Lower leg skin (tissue), 3 donors: ENCODE results near the gene FAM124A.

Experiments
- CTCF ChIP-seq, 3 donors: fragments of 450-650 bp; IDR thresholded peaks; one replicate each; pipeline ENCODE4 v1.5.1; 2016; ENCODE audit warnings: antibody characterized with exemption in 3 of 3, mild to moderate bottlenecking in 3 of 3, moderate library complexity in 2 of 3
- POLR2A ChIP-seq, 2 donors: fragments of 450-650 bp; IDR thresholded peaks; one replicate each; pipeline ENCODE4 v1.6.1; 2016 to 2017; ENCODE audit warnings: antibody characterized with exemption in 2 of 2, mild to moderate bottlenecking in 1 of 2, moderate library complexity in 1 of 2

GRCh38 chr13:51201886-51202285, 20.3 kb upstream of the FAM124A start:
- TF ChIP-seq CTCF (IDR thresholded peaks at IDR 0.05) (no peak), POLR2A (IDR thresholded peaks at IDR 0.05) (no peak)
